Stimulated activated CD4-positive, alpha-beta T cell treated with anti-CD3 and anti-CD28 coated beads, Interleukin-12 subunit alpha, Interleukin-12 subunit beta, amount 100 ng/mL, for 48 hours (primary cell): ENCODE data around the gene PRB3.
A peak's percentile ranks its signal among the peaks of the same experiment; 100 is the strongest.

Experiments
- DNase-seq, 3 donors: peaks; one replicate each; pipeline ENCODE4 v3.0.0-alpha.2; 2020; ENCODE audit warnings: low read depth in 2 of 3, low spot score in 1 of 3

PRB3 gene

DNA sequence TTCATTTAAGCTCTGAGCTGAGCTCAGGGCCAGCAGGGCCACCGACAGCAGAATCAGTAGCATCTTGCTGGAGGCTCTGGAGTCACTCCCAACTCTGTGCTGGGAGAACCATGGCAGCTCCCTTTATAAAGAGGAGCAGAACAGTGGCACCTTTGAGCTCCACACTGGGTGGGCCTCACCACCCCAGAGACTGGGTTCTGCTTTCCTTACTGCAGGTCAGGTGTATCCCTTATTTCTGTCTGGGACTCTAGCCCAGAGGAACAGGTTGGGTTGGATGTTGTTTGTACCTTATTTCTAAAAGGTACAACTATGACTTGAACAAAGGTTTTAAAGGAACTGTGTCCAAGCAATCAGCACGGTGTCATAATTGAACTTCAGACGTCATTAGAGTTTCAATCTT is at the start of gene PRB3:
Gene PRB3 (minus strand): TSS at position 101 of the 400 bp plus-strand sequence. CDS start 38 bp downstream, at position 63.
- no peak for DNase-seq

DNA sequence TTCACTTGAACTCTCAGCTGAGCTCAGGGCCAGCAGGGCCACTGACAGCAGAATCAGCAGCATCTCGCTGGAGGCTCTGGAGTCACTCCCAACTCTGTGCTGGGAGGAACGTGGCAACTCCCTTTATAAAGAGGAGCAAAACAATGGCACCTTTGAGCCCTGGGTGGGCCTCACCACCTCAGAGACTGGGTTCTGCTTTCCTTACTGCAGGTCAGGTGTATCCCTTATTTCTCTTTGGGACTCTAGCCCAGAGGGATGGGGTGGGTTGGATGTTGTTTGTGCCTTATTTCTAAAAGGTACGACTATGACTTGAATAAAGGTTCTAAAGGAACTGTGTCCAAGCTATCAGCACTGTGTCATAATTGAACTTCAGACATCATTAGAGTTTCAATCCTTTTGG is 40.8 kb upstream of the PRB3 start, which contains the start of gene PRB4:
Gene PRB4 (minus strand): TSS at position 101 of the 400 bp plus-strand sequence. CDS start 38 bp downstream, at position 63.
- no peak for DNase-seq

DNA sequence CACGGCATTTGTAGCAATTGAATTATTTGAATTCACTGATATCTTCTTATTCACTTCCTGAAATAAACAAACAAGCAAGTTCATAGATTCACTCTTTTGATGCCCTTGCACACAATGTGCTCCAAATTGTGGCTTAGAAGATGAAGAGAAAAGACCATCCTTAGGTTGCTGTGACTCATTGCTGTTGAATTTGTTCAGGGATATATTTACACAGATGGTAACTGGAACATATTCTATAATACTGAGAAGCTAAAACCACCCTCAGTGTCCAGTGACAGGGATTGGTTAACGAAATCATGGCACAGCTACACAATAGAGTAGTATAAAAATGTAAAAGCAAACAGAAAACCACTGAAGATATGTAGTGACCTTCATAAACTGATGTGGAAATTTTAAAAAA is 37.6 kb upstream of the PRB3 start:
- no peak for DNase-seq

DNA sequence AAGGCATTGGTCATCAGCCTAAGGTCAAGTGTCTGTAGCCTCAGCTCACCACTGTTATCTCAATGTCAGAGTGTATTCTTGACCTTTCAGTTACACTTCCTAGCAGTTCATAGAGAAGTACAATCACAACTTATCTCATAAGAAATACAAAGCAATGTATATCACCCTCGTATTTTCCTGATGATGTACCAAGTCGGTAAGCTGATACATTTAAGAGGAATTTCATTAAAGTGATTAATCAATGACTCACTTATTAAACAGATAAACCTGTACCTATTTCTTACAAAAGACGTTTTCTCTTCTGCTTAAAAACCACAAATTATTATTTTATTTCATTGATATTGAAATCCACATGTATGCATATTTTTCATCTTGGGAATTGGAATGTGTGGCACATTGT is 3.9 kb upstream of the PRB3 start:
- no peak for DNase-seq

DNA sequence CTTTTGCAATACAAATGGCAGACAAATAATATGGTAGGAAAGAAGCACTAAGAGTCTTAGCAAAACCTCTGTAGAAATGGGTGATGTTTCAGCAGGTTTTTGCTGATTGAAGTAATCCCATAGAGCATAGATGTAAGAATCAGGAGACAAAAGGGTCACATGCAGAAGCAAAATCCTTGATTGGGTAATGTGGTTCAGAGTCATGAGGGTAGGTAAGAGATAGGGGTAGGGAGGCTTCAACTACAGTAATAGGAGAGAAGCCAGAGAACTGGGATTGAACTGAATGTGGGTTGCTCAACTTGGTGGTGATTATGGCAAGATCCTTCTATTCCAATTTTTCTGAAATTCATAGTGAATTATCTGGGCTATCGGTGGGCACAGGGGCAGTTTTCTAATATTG is 5.0 kb downstream of the PRB3 start:
- DNase-seq = no peak

DNA sequence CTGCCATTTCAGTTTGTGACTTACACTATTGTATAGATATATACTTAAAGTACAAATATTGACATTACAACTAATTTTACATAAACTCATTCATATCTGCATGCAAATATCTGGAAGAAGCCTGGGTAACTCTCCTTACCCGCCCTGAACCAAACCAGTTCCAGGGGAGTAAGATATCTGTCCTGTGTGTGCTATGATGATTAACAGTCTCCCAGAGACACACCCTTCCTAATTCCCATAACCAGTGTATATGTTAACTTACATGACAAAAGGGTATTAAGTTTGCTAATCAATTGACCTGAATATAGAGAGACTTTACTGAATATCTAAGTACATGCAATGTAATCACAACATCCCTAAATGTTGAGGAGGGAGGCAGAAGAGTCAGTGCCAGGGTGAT is 23.0 kb downstream of the PRB3 start:
- DNase-seq = no peak

DNA sequence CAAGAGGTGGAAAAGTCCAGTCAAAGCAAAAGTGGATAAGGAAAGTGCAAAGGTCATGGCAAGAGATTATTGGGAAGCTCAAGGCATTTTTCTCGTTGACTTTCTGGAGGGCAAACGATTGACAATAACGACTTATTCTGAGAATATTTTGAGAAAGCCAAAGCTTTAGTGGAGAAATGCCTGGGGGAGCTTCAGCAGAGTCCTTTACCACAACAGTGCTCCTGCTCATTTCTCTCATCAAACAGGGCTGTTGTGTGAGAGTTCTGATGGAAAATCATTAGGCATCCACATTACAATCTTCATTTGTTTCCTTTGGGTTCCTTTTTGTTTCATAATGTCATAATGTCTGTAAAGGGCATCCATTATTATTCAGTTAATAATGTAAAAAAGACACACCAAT is 26.9 kb downstream of the PRB3 start:
- DNase-seq = no peak

DNA sequence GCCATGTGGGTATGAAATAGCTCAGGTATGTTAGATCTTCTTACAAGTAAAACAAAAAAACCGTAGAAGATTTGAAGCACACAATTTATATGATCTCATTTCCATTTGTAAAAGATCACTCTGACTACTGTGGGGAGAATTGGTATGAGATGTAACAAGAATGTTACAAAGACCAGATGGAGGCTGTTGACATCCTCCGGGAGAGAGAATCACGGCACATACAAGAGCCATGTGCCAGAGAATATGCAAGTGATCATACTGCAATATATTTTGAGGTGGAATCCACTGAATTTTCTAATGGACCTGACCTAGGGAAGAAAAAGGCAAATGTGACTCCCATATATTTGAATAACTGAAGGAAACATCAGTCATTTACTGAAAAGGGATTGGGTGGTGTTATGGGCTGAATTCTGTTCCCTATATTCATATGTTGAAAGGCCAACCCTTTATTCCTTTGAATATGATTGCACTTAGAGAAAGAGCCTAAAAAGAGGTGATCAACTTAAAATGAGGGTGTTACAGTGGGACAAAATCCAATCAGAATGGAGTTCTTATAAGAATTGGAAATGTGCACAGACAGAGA is 29.1 kb downstream of the PRB3 start:
- DNase-seq = no peak

DNA sequence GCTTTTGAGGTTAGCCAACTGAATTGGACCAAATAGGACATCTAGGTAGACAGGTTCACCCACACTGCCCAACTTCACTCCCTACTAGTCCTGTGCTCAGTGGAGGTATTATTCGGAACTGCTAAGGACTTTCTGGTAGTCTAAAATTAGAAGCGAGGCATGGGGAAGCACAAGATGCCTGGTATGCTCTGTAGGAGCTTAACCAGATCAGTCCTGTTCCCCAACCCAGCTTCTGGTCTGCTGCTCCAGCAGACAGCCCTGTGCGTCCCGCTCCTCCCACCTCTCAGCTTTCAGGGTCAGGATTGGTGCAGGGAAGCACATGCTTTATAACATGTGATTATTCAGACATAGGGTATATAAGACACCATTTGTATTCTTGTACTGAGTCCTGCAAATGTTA is 31.2 kb downstream of the PRB3 start:
- DNase-seq = no peak

DNA sequence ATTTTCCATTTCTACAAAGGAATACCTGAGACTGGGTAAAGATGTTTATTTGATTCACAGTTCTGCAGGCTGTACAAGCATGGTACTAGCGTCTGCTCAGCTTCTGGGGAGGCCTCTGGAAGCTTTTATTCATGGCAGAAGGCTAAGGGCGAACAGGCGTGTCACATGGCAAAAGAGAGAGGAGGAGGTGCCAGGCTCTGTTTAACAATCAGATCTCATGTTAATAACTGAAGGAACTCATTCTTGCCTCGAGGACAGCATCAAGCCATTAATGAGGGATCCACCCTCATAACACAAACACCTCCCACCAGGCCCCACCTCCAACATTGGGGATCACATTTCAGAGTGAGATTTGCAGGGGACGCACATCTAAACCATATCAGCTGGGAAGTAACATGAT is 36.0 kb downstream of the PRB3 start:
- DNase-seq = no peak

DNA sequence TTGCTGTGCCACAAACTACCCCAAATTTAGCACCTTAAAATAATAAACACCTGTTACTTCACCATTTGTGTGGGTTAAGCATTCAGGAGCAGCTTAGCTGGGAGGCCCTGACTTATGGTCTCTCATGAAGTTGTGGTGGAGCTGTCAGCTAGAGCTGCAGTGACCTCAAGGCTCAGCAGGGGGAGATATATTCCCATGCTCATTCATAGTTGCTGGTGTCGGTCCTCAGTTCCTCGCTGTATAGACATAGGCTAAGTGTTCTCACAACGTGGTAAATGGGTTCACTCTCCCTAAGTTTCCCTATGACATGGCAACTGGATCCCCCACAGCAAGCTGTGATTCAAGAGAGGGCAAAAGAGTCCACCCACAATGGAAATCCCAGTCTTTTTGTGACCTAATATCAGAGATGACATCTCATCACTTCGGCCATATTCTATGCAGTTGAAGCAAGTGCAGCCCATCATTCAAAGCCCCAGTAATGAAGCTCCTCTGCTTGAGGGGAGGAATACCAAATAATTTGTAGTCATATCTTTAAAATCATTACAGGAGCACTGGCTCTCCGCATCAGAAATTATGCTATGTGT is 41.1 kb downstream of the PRB3 start:
- peak; percentile 5 to 23 (median 14) for DNase-seq

DNA sequence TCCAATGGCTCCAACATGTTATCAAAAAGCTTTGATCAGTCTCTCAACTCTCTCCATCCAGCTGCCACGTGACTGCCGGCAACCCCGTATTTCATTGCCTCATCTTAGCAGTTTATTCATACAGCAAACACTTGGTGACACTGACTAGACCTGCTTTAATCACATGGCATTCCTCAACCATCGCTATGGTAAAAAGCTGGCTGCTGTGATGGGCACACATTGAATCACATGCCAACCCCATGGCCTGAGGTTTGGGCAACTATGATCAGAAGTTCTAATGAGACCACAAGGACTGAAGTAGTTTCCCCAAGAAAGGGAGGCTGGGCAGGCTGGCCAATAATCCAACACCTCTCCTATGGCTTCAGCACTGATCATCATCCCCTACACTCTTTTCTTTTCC is 42.1 kb downstream of the PRB3 start:
- DNase-seq = no peak
